Adrenal gland (tissue), 12 donors: ENCODE data around the gene WWOX. TPM values are rescaled to one million over a fixed set of nuclear protein-coding genes. Genes with fewer than 3 reads are reported as not detected.

ENCODE experiments used
- DNase-seq, 7 donors: peaks; one replicate each; pipeline ENCODE4 v3.0.0-alpha.2; 2019 to 2020
- H3K27ac ChIP-seq, 5 donors: fragments of 200-600 bp; sonication (generic) in 4 of 5; 1 replicate in 3 of 5; 2 replicates in 2 of 5; pipeline versions ENCODE4 v1.5.1 to v1.8.0; 2016 to 2020; ENCODE audit warnings: mild to moderate bottlenecking in 1 of 5
- H3K27me3 ChIP-seq: fragments of 200-600 bp; 2 replicates; pipeline ENCODE4 v1.8.0; 2021
- H3K36me3 ChIP-seq, 2 donors: fragments of 200-600 bp; replicated peaks in 1 of 2; 1 replicate in 1 of 2; 2 replicates in 1 of 2; pipeline versions ENCODE4 v1.5.1 to v1.8.0; 2018 to 2022
- H3K4me1 ChIP-seq, 2 donors: fragments of 200-600 bp; replicated peaks in 1 of 2; 1 replicate in 1 of 2; 2 replicates in 1 of 2; pipeline versions ENCODE4 v1.5.1 to v1.8.0; 2018 to 2021
- H3K4me3 ChIP-seq, 4 donors: fragments of 200-600 bp; sonication (generic) in 3 of 4; one replicate each; pipeline ENCODE4 v1.5.1; 2016 to 2018
- H3K9me3 ChIP-seq, 3 donors: fragments of 200-600 bp; sonication (generic) in 1 of 3; replicated peaks in 1 of 3; 1 replicate in 2 of 3; 2 replicates in 1 of 3; pipeline versions ENCODE4 v1.5.1 to v1.8.0; 2016 to 2021
- POLR2A ChIP-seq, 2 donors: fragments of 450-650 bp; IDR thresholded peaks; one replicate each; pipeline ENCODE4 v1.6.1; 2017; ENCODE audit warnings: antibody characterized with exemption in 2 of 2, mild to moderate bottlenecking in 2 of 2, moderate library complexity in 1 of 2
- WGBS, 4 donors: extraction: QIAGEN DNeasy Blood & Tissue Kit in 2 of 4; methylation state at CpG; one replicate each; pipeline versions ENCODE4 v1.1.5 to v1.1.7; 2013 to 2017; 5-methylcytosine and 5-hydroxymethylcytosine counted together
- intact Hi-C, 2 donors: fragments of 100-400 bp; cut with DNase I; formaldehyde crosslinking; loops; one replicate each; pipeline versions ENCODE4 v1.14.1 to v1.15.0; 2022 to 2023
- polyA plus RNA-seq, 3 donors: library from polyadenylated mRNA; stranded (reverse); fragments of 200-250 nt in 2 of 3; fragments of 350-450 nt in 1 of 3; fragmentation: Illumina TruSeq in 1 of 3; extraction: RNeasy Lipid Tissue Mini Kit (QIAGEN cat#74804) in 1 of 3; gene quantifications; one replicate each; pipeline ENCODE4 v1.2.3, GENCODE V29; 2013 to 2014
- total RNA-seq, 9 donors: library from RNA; depleted of rRNA in 4 of 9; stranded (reverse); fragments of >200 nt in 4 of 9; fragments of 120-200 nt in 1 of 9; fragmentation: NEBNext Ultra II Directional in 1 of 9; extraction: Animal tissue kit (Norgen Biotek cat#: 25700) in 1 of 9; gene quantifications; one replicate each; pipeline versions ENCODE4 v1.1.0 to v1.2.4, GENCODE V29; 2013 to 2023
- TF ChIP-seq, protein P1 (sequence below), 6 experiments: fragments of 450-650 bp in 4 of 6; fragments of 200-600 bp in 2 of 6; sonication (generic) in 1 of 6; IDR thresholded peaks; 1 replicate in 5 of 6; 2 replicates in 1 of 6; pipeline versions ENCODE4 v1.5.1 to v1.8.0; 2016 to 2021; ENCODE audit warnings: antibody characterized with exemption in 6 of 6, mild to moderate bottlenecking in 2 of 6, moderate library complexity in 1 of 6
- donor health status: healthy with polysubstance abuse.
- donor health status: Bipolar disorder and iron deficiency.
- donor health status: DM: yes; HTN: yes; CAD: no.
- donor health status: DM: no; HTN: no; CAD: no.
- donor health status: DM: no; HTN: no; CAD: no.
- donor health status: DM: yes; HTN: yes; CAD: no.

WWOX gene
- total and polyA plus RNA-seq, 12 donors = 11.8 to 74.6 (median 20.5) TPM

DNA sequence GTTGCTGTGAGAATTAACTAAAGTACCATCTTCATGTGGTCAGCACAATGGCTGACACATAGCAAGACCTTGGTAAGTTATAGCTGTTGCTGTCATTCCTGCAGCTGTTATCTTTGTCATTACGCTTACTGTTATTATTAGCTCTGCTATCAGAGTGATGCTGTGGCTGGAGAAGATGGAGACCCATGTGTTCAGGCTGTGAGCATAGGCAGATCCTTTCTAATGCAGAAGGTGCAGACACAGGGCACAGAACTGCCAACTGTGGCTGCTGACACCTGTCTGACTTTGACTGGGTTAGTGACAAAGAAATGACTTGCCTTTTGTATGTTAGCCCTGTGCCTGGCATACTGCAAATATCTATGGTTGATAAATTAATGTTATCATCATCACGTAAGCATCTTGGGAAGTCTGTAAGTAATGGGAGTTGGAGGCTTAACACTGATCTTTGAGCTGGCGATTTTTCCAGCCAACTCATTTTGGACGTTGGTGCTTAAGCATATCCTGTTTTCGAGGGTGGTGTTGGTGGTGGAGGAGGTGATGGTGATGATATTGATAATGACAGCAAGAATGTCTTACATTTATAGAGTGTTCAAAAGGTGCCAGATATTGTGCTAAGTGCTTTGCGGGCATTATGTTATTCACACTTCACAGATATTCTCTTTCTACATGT, 695.3 kb downstream of the WWOX start:
- no peaks in the 10 kb centered on the region for H3K27me3 ChIP-seq
- H3K9me3 ChIP-seq = no peaks in the 10 kb centered on the region
- no peaks in the 10 kb centered on the region for H3K4me1 ChIP-seq
- no peak for TF ChIP-seq POLR2A (IDR thresholded peaks at IDR 0.05)
- TF ChIP-seq, protein P1, sequence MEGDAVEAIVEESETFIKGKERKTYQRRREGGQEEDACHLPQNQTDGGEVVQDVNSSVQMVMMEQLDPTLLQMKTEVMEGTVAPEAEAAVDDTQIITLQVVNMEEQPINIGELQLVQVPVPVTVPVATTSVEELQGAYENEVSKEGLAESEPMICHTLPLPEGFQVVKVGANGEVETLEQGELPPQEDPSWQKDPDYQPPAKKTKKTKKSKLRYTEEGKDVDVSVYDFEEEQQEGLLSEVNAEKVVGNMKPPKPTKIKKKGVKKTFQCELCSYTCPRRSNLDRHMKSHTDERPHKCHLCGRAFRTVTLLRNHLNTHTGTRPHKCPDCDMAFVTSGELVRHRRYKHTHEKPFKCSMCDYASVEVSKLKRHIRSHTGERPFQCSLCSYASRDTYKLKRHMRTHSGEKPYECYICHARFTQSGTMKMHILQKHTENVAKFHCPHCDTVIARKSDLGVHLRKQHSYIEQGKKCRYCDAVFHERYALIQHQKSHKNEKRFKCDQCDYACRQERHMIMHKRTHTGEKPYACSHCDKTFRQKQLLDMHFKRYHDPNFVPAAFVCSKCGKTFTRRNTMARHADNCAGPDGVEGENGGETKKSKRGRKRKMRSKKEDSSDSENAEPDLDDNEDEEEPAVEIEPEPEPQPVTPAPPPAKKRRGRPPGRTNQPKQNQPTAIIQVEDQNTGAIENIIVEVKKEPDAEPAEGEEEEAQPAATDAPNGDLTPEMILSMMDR (IDR thresholded peaks at IDR 0.05) = no peak
- 87 to 92% (median 88%) methylated on average over 6 of the region's 6 CpGs for WGBS, 4 donors
- DNase-seq = no peak
- H3K27ac ChIP-seq = no peak overlapping the region
- intact Hi-C loops = no loop called here
- H3K36me3 ChIP-seq = no peaks in the 10 kb centered on the region
- no peak overlapping the region for H3K4me3 ChIP-seq

DNA sequence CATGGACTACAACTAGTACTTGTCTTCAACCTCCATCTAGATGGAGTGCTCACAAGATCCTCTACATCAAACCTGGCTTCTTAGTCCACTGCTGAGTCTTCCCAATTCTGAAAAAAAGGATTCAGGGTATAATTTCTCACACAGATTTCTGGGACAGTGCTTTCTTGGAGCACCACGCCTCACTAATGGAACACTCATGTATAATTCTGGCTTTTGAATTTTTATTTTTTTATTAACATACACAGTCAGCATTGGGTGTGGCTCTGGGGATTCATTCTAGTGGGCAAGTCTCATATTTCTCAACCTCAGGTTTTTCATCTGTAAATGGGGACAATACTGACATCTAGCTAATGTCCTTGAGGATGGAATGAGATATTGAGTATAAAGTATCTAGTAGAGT, 696.0 kb downstream of the WWOX start:
- H3K9me3 ChIP-seq = no peaks in the 10 kb centered on the region
- TF ChIP-seq POLR2A (IDR thresholded peaks at IDR 0.05) = no peak
- TF ChIP-seq, protein P1 (IDR thresholded peaks at IDR 0.05) = no peak
- H3K4me1 ChIP-seq = no peaks in the 10 kb centered on the region
- no peak overlapping the region for H3K4me3 ChIP-seq
- WGBS, 4 donors = 89 to 100% (median 94%) methylated on average over 1 of the region's 1 CpG
- intact Hi-C loops = no loop called here
- no peaks in the 10 kb centered on the region for H3K36me3 ChIP-seq
- DNase-seq = no peak
- H3K27ac ChIP-seq = no peak overlapping the region
- no peaks in the 10 kb centered on the region for H3K27me3 ChIP-seq

DNA sequence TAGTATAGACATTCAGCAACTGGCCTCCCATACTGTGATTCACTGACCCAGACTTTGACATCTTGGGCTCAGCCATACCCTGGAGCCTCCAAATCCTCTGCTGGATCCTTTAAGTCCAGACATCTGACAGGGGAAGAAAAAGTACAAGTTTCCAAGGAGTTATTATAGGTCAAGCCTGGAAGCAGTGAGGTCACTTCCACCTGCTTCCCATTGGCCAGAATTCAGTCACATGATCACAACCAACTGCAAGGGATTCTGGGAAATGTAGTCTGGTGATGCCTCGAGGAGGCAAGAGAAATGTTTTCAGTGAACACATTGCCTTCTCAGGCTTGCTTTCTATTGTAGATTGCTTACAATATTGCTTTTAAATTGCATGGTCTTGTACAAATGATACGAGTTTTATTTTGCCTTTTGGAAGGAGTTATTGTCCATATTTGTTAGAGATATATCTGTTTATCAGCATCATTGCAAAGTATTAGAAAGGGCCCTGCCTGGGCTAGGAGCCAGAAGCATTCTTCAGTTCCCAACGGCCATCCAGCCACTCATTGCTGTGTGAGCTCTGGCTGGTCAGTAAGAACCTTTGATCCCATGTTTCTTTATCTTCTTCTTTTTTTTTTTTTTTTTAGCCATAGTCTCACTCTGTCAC, 696.9 kb downstream of the WWOX start:
- no peaks in the 10 kb centered on the region for H3K27me3 ChIP-seq
- H3K36me3 ChIP-seq = no peaks in the 10 kb centered on the region
- intact Hi-C loops = no loop called here
- no peak overlapping the region for H3K4me3 ChIP-seq
- WGBS, 4 donors = 52 to 67% (median 56%) methylated on average over 3 of the region's 3 CpGs
- H3K9me3 ChIP-seq = no peaks in the 10 kb centered on the region
- peak; percentile 24 to 71 (median 47) for DNase-seq
- TF ChIP-seq, protein P1 (IDR thresholded peaks at IDR 0.05) = no peak
- H3K27ac ChIP-seq = no peak overlapping the region
- no peaks in the 10 kb centered on the region for H3K4me1 ChIP-seq

DNA sequence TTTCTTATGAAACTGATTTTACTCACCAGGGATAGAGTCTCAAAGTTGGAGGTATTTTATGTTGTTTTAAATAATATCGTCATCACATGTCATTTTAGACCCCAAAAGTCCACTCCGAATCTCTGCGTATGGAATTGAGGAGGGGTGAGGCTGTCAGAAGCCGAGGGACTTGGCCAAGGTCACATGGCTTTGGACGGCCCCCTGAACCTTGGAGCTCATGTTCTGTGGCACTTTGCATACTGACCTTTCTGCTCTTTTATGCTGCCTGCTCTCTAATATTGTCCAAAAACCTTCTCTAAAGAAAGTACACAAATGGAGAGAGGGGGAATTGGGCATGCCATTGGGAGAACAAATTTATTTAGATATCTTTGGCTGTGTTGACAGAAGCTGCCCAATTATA, 700.0 kb downstream of the WWOX start:
- DNase-seq = no peak

More for the DNA sequence above, 700.0 kb downstream of the WWOX start:
- Histone ChIP-seq H3K4me1 (no peaks in the 10 kb centered on the region), H3K36me3 (no peaks in the 10 kb centered on the region), H3K9me3 (no peaks in the 10 kb centered on the region), H3K4me3 (no peak overlapping the region), H3K27ac (no peak overlapping the region), H3K27me3 (no peaks in the 10 kb centered on the region)
- 40 to 64% (median 47%) methylated on average over 4 to 5 of the region's 5 CpGs for WGBS, 4 donors
- intact Hi-C loops = no loop called here
- TF ChIP-seq, protein P1 (IDR thresholded peaks at IDR 0.05) = no peak
- TF ChIP-seq POLR2A (IDR thresholded peaks at IDR 0.05) = no peak
